Psoas muscle (tissue), 8 donors: ENCODE results near the gene NKIRAS2. TPM values are rescaled to one million over a fixed set of nuclear protein-coding genes. Genes with fewer than 3 reads are reported as not detected.

Source experiments
- ATAC-seq, 4 donors: fragments of 200-7000 bp; cut with Tn5 transposase; one replicate each; pipeline ENCODE4 v1.9.1; 2020; ENCODE audit warnings: moderate library complexity in 3 of 4, mild to moderate bottlenecking in 2 of 4
- DNase-seq, 2 donors: peaks; one replicate each; pipeline ENCODE4 v3.0.0-alpha.2; 2020
- H3K27ac ChIP-seq: fragments of 200-600 bp; one replicate; pipeline ENCODE4 v1.8.0; 2022
- H3K27me3 ChIP-seq, 3 donors: fragments of 200-600 bp in 1 of 3; one replicate each; pipeline versions ENCODE4 v1.6.1 to v1.8.0; 2013 to 2022; ENCODE audit warnings: low read length in 2 of 3, mild to moderate bottlenecking in 2 of 3, moderate library complexity in 1 of 3; ENCODE audit not compliant: insufficient read depth in 3 of 3
- H3K36me3 ChIP-seq, 2 donors: fragments of 200-600 bp in 1 of 2; one replicate each; pipeline versions ENCODE4 v1.6.1 to v1.8.0; 2013 to 2022; ENCODE audit warnings: low read depth in 1 of 2, mild to moderate bottlenecking in 1 of 2, moderate library complexity in 1 of 2; ENCODE audit not compliant: insufficient read depth in 1 of 2
- H3K4me1 ChIP-seq: fragments of 200-600 bp; one replicate; pipeline ENCODE4 v1.8.0; 2022
- H3K4me3 ChIP-seq: fragments of 200-600 bp; one replicate; pipeline ENCODE4 v1.8.0; 2022; ENCODE audit warnings: mild to moderate bottlenecking
- H3K9me3 ChIP-seq: fragments of 200-600 bp; one replicate; pipeline ENCODE4 v1.8.0; 2022
- WGBS, 3 donors: extraction: QIAGEN DNeasy Blood & Tissue Kit; methylation state at CpG; one replicate each; pipeline versions ENCODE4 v1.1.6 to v1.1.7; 2013; 5-methylcytosine and 5-hydroxymethylcytosine counted together
- intact Hi-C, 2 donors: fragments of 100-400 bp; cut with DNase I; formaldehyde crosslinking; loops; one replicate each; pipeline versions ENCODE4 v1.11.0 to v1.14.2; 2022
- polyA plus RNA-seq, 3 donors: library from polyadenylated mRNA; stranded (reverse); fragments of 200-250 nt; gene quantifications; one replicate each; pipeline ENCODE4 v1.2.3, GENCODE V29; 2013
- total RNA-seq, 4 donors: library from RNA; stranded (reverse); fragmentation: NEBNext Ultra II Directional in 2 of 4; extraction: Animal tissue kit (Norgen Biotek cat#: 25700) in 2 of 4; gene quantifications; one replicate each; pipeline versions ENCODE4 v1.2.1 to v1.2.4, GENCODE V29; 2021 to 2023
- TF ChIP-seq, protein P1 (sequence below): fragments of 200-600 bp; IDR thresholded peaks from one replicate; pipeline ENCODE4 v1.8.0; 2022; ENCODE audit warnings: antibody characterized with exemption
- donor health status: healthy with polysubstance abuse.
- donor health status: DM: no; HTN: no; CAD: no; lungs with moderate emphysema.
- donor health status: Bipolar disorder and iron deficiency.
- donor health status: healthy.
- donor health status: DM: yes; HTN: yes; CAD: no.
- donor health status: DM: no; HTN: no; CAD: no.
- donor health status: DM: no; HTN: no; CAD: no.
- donor health status: DM: yes; HTN: yes; CAD: no.

NKIRAS2 gene
- total and polyA plus RNA-seq, 7 donors, result 35.0 to 81.1 (median 41.5) TPM

DNA sequence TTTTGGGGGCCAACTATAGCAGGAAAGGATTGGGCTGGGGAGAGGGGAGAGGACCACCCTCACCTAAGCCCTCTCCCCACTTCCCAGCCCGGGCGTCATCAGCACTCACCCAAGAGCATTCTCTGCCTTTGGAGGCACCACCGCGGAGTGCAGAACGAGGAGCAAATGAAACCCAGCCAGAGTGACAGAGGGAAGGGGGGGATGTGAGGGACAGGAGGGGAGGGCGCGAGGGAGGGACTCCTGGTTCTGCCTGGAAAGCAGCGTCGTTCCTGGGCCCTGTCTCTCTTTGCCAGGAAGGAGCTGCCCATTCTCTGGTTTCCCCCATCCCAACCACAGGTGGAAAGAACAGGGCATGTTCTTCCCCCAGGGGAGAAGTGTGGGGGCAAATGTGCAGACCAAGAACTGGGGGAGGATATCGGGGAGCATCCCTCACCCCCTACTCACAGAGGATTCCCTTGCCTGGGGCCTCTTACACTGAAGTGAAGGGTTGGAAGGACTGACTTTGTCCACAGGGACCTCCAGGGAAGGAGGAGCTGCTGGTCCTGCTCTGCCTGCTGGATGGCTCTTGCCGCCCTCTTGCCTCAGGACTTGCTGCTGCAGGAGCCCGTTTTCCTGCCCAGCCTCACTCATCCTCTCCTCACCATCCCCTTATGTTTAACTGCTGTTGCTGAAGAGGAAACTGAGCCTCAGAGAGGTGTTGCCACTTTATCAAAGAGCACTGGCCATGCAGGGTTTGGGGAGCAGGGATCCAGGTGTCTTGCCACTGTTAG is 34.0 kb downstream of the NKIRAS2 start:
- WGBS, 3 donors, result 30 to 50% (median 41%) methylated on average over 11 to 12 of the region's 12 CpGs
- peaks cover 0 to 2% (median 0%) of the 10 kb centered on the region in 3 donors for H3K27me3 ChIP-seq

DNA sequence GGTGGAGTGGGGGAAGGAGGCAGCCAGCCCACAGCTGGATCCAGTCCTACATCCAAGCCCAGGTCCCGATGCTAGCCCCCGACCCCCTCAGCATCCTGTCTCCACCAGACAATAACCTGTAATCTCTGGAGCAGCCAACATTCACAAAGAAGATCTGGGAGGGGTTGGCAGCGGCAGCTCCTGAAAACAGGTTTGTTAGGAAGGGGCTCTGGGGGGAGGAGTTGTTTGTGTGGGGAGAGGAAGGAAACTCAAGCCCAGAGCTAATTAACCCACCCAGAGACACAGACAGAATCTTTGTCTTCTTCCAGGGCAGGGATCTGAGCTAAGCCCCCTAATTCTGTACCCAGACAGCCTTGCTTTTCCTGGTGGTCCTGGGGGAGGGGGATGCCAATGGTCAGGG is 35.1 kb downstream of the NKIRAS2 start:
- Histone ChIP-seq H3K9me3 (no peaks in the 10 kb centered on the region), H3K36me3 (no peaks in the 10 kb centered on the region), H3K27me3 (peaks cover 0 to 2% (median 0%) of the 10 kb centered on the region in 3 donors), H3K4me1 (no peaks in the 10 kb centered on the region), H3K4me3 (no peak overlapping the region), H3K27ac (no peak overlapping the region)
- TF ChIP-seq, protein P1, sequence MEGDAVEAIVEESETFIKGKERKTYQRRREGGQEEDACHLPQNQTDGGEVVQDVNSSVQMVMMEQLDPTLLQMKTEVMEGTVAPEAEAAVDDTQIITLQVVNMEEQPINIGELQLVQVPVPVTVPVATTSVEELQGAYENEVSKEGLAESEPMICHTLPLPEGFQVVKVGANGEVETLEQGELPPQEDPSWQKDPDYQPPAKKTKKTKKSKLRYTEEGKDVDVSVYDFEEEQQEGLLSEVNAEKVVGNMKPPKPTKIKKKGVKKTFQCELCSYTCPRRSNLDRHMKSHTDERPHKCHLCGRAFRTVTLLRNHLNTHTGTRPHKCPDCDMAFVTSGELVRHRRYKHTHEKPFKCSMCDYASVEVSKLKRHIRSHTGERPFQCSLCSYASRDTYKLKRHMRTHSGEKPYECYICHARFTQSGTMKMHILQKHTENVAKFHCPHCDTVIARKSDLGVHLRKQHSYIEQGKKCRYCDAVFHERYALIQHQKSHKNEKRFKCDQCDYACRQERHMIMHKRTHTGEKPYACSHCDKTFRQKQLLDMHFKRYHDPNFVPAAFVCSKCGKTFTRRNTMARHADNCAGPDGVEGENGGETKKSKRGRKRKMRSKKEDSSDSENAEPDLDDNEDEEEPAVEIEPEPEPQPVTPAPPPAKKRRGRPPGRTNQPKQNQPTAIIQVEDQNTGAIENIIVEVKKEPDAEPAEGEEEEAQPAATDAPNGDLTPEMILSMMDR, result no peak
- ATAC-seq (no peak), DNase-seq (no peak)
- intact Hi-C loops, result no loop called here
- 30 to 33% (median 31%) methylated on average over 3 of the region's 3 CpGs for WGBS, 3 donors

More for the DNA sequence above, 34.0 kb downstream of the NKIRAS2 start:
- Histone ChIP-seq H3K4me1 (peaks cover 4% of the 10 kb centered on the region), H3K4me3 (no peak overlapping the region), H3K27ac (no peak overlapping the region), H3K9me3 (no peaks in the 10 kb centered on the region), H3K36me3 (no peaks in the 10 kb centered on the region)
- TF ChIP-seq, protein P1, result no peak
- DNase-seq, result no peak
- intact Hi-C loops, result no loop called here
- no peak for ATAC-seq

DNA sequence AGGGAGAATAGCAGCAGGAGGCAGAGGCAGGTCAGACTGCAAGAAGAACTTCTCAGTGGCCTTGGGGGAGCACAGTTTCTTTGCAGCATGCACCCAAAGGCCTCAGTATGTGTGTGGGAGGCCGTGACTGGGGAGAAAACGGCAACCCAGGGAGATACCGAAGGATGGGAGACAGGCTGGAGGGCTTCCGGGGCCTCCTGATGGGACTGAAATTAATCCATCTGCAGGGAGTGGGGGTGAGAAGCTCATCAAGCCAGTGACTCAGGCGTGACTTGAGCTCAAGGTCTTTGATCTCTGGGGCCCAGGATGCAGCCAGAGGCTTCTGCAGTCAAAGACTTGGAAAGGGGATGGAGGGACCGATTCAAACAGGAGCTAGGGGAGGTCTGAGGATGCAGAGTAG is 35.6 kb downstream of the NKIRAS2 start:
- TF ChIP-seq, protein P1, result no peak
- Histone ChIP-seq H3K36me3 (no peaks in the 10 kb centered on the region), H3K9me3 (no peaks in the 10 kb centered on the region), H3K27ac (no peak overlapping the region), H3K27me3 (peaks cover 0 to 2% (median 0%) of the 10 kb centered on the region in 3 donors), H3K4me1 (no peaks in the 10 kb centered on the region), H3K4me3 (no peak overlapping the region)
- DNase-seq (no peak), ATAC-seq (no peak)
- intact Hi-C loops, result no loop called here
- WGBS, 3 donors, result 40 to 64% (median 42%) methylated on average over 6 of the region's 6 CpGs

DNA sequence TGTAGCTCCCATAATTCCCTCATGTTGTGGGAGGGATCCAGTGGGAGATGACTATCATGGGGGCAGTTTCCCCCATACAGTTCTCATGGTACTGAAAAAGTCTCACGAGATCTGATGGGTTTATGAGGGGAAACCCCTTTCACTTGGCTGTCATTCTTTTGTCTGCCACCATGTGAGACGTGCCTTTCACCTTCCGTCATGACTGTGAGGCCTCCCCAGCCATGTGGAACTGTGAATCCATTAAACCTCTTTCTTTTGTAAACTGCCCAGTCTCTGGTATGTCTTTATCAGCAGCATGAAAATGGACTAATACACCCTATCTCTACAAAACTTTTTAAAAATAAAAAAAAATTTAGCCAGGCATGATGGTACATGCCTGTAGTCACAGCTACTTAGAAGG is 36.7 kb downstream of the NKIRAS2 start:
- Histone ChIP-seq H3K27ac (no peak overlapping the region), H3K9me3 (no peaks in the 10 kb centered on the region), H3K27me3 (peaks cover 0 to 2% (median 0%) of the 10 kb centered on the region in 3 donors), H3K4me1 (no peaks in the 10 kb centered on the region), H3K36me3 (no peaks in the 10 kb centered on the region), H3K4me3 (no peak overlapping the region)
- WGBS, 3 donors, result 76 to 85% (median 77%) methylated on average over 3 of the region's 3 CpGs
- TF ChIP-seq, protein P1, result no peak
- ATAC-seq (no peak), DNase-seq (no peak)
- intact Hi-C loops, result no loop called here

DNA sequence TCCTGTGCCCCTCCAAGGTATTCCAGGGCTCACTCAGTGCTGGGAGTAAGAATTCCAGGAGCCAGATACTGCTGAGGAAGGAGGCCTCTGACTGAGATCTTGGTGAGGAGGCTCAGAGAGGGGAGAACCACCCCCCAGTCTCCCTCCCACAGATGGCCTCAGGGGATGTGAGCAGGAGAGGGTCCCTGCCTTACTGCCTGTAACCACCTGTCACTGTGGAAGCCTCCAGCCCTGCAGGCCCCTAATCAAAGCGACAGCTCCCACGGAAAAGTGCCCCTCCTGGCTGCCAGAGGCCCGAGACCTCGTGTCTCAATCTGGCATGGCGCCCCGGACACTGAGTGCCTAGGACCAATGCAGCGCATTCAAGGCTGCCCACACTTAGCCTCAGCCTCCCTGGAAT is 38.2 kb downstream of the NKIRAS2 start:
- Histone ChIP-seq H3K27ac (no peak overlapping the region), H3K4me3 (no peak overlapping the region), H3K36me3 (no peaks in the 10 kb centered on the region), H3K4me1 (peaks cover 5% of the 10 kb centered on the region), H3K27me3 (peaks cover 0 to 2% (median 0%) of the 10 kb centered on the region in 3 donors), H3K9me3 (no peaks in the 10 kb centered on the region)
- no peak for DNase-seq
- intact Hi-C loops, result no loop called here
- TF ChIP-seq, protein P1, result no peak
- 49 to 69% (median 51%) methylated on average over 7 of the region's 7 CpGs for WGBS, 3 donors
- ATAC-seq, result no peak
